ENCODE data around the gene RCSD1.

RCSD1 gene

GRCh38 chr1:167658574-167659328 lies 28.7 kb downstream of the RCSD1 start:
- H3F3A ChIP-seq (ENCODE audit: low read depth), result no peaks in the 10 kb centered on the region
- H3K79me2 ChIP-seq (ENCODE audit: insufficient read depth, low read length), result peaks cover 73% of the 10 kb centered on the region
- H3K36me3 ChIP-seq (ENCODE audit: insufficient read depth, low read length), result no peaks in the 10 kb centered on the region
- no peaks in the 10 kb centered on the region for H3K9me2 ChIP-seq (replicated peaks; ENCODE audit: low read depth, low read length)
- peaks cover 40% of the 10 kb centered on the region for H4K20me1 ChIP-seq (ENCODE audit: insufficient read depth, low read length, poor library complexity, severe bottlenecking)
- no peaks in the 10 kb centered on the region for H3K9me3 ChIP-seq (ENCODE audit: insufficient read depth, low read depth, low read length)
- H2AFZ ChIP-seq (ENCODE audit: low read length), result no peak overlapping the region
- no peaks in the 10 kb centered on the region for H3K27me3 ChIP-seq (ENCODE audit: insufficient read depth, low read length, poor library complexity, severe bottlenecking)
- H3K4me2 ChIP-seq (ENCODE audit: low read depth, low read length, poor library complexity, severe bottlenecking), result peak overlapping the region; percentile 60
- peaks cover 64% of the 10 kb centered on the region for H3K4me1 ChIP-seq (ENCODE audit: insufficient read depth, low read length, poor library complexity, severe bottlenecking)
- H3K4me3 ChIP-seq (ENCODE audit: low read length, poor library complexity, severe bottlenecking), result peak overlapping the region; percentile 39
- TF ChIP-seq EZH2phosphoT487 (IDR thresholded peaks at IDR 0.05; ENCODE audit: borderline replicate concordance) (no peak), CTCF (conservative IDR thresholded peaks at IDR 0.05; ENCODE audit: low read length) (no peak)
- H3K9ac ChIP-seq (ENCODE audit: low read depth, low read length, poor library complexity, severe bottlenecking), result no peak overlapping the region

GRCh38 chr1:167659450-167659849 lies 29.4 kb downstream of the RCSD1 start:
- Histone ChIP-seq H3F3A (ENCODE audit: low read depth) (no peaks in the 10 kb centered on the region), H3K4me2 (ENCODE audit: low read depth, low read length, poor library complexity, severe bottlenecking) (no peak overlapping the region), H3K9me2 (replicated peaks; ENCODE audit: low read depth, low read length) (no peaks in the 10 kb centered on the region), H3K4me1 (ENCODE audit: insufficient read depth, low read length, poor library complexity, severe bottlenecking) (peaks cover 57% of the 10 kb centered on the region), H3K4me3 (ENCODE audit: low read length, poor library complexity, severe bottlenecking) (no peak overlapping the region), H3K79me2 (ENCODE audit: insufficient read depth, low read length) (peaks cover 66% of the 10 kb centered on the region), H2AFZ (ENCODE audit: low read length) (no peak overlapping the region), H3K27me3 (ENCODE audit: insufficient read depth, low read length, poor library complexity, severe bottlenecking) (no peaks in the 10 kb centered on the region), H3K36me3 (ENCODE audit: insufficient read depth, low read length) (no peaks in the 10 kb centered on the region), H3K9me3 (ENCODE audit: insufficient read depth, low read depth, low read length) (no peaks in the 10 kb centered on the region), H4K20me1 (ENCODE audit: insufficient read depth, low read length, poor library complexity, severe bottlenecking) (peaks cover 40% of the 10 kb centered on the region), H3K9ac (ENCODE audit: low read depth, low read length, poor library complexity, severe bottlenecking) (no peak overlapping the region)
- no peak for TF ChIP-seq EZH2phosphoT487 (IDR thresholded peaks at IDR 0.05; ENCODE audit: borderline replicate concordance)
- no peak for TF ChIP-seq CTCF (conservative IDR thresholded peaks at IDR 0.05; ENCODE audit: low read length)

GRCh38 chr1:167659881-167660280 lies 29.8 kb downstream of the RCSD1 start:
- Histone ChIP-seq H3K4me3 (ENCODE audit: low read length, poor library complexity, severe bottlenecking) (no peak overlapping the region), H3K9me3 (ENCODE audit: insufficient read depth, low read depth, low read length) (no peaks in the 10 kb centered on the region), H3K27me3 (ENCODE audit: insufficient read depth, low read length, poor library complexity, severe bottlenecking) (no peaks in the 10 kb centered on the region), H4K20me1 (ENCODE audit: insufficient read depth, low read length, poor library complexity, severe bottlenecking) (peaks cover 38% of the 10 kb centered on the region), H3K9ac (ENCODE audit: low read depth, low read length, poor library complexity, severe bottlenecking) (no peak overlapping the region), H3K9me2 (replicated peaks; ENCODE audit: low read depth, low read length) (no peaks in the 10 kb centered on the region), H3K79me2 (ENCODE audit: insufficient read depth, low read length) (peaks cover 62% of the 10 kb centered on the region), H2AFZ (ENCODE audit: low read length) (no peak overlapping the region), H3K4me2 (ENCODE audit: low read depth, low read length, poor library complexity, severe bottlenecking) (no peak overlapping the region), H3F3A (ENCODE audit: low read depth) (no peaks in the 10 kb centered on the region), H3K36me3 (ENCODE audit: insufficient read depth, low read length) (no peaks in the 10 kb centered on the region), H3K4me1 (ENCODE audit: insufficient read depth, low read length, poor library complexity, severe bottlenecking) (peaks cover 52% of the 10 kb centered on the region)
- no peak for TF ChIP-seq CTCF (conservative IDR thresholded peaks at IDR 0.05; ENCODE audit: low read length)
- TF ChIP-seq EZH2phosphoT487 (IDR thresholded peaks at IDR 0.05; ENCODE audit: borderline replicate concordance), result no peak
